Glutamatergic neuron (in vitro differentiated cells): ENCODE results near the gene PIK3CD. TPM values are rescaled to one million over a fixed set of nuclear protein-coding genes. Genes with fewer than 3 reads are reported as not detected.

Experiments used
- DNase-seq: peaks from one replicate; pipeline ENCODE4 v3.0.0; 2022
- H3K27ac Mint-ChIP-seq: one replicate; pipeline ENCODE4 v1.8.0; 2020; ENCODE audit warnings: mild to moderate bottlenecking, mixed read lengths, inconsistent platforms; ENCODE audit not compliant: unreplicated experiment
- H3K27me3 Mint-ChIP-seq: one replicate; pipeline ENCODE4 v1.8.0; 2020; ENCODE audit warnings: mild to moderate bottlenecking, moderate library complexity, mixed read lengths, inconsistent platforms; ENCODE audit not compliant: unreplicated experiment
- H3K36me3 Mint-ChIP-seq: one replicate; pipeline ENCODE4 v1.8.0; 2020; ENCODE audit warnings: mild to moderate bottlenecking, mixed read lengths, inconsistent platforms; ENCODE audit not compliant: unreplicated experiment
- H3K4me1 Mint-ChIP-seq: one replicate; pipeline ENCODE4 v1.8.0; 2020; ENCODE audit warnings: mild to moderate bottlenecking, low read depth, mixed read lengths, inconsistent platforms; ENCODE audit not compliant: unreplicated experiment
- H3K4me3 Mint-ChIP-seq: one replicate; pipeline ENCODE4 v1.8.0; 2020; ENCODE audit warnings: mild to moderate bottlenecking, mixed read lengths, inconsistent platforms; ENCODE audit not compliant: unreplicated experiment
- H3K9me3 Mint-ChIP-seq: one replicate; pipeline ENCODE4 v1.8.0; 2020; ENCODE audit warnings: mild to moderate bottlenecking, moderate library complexity, mixed read lengths, inconsistent platforms; ENCODE audit not compliant: unreplicated experiment
- total RNA-seq: library from RNA; stranded (reverse); fragmentation: NEBNext Ultra II Directional; extraction: Animal tissue kit (Norgen Biotek cat#: 25700); gene quantifications from one replicate; pipeline ENCODE4 v1.2.1, GENCODE V29; 2021; ENCODE audit not compliant: unreplicated experiment
- TF ChIP-seq, protein P1 (sequence below): fragments of 200-600 bp; sonication (generic); IDR thresholded peaks from one replicate; pipeline ENCODE4 v1.5.0; 2021; ENCODE audit not compliant: partially characterized antibody, unreplicated experiment

PIK3CD gene
- total RNA-seq, 1 donor from 2014 or later = 39.4 TPM

GRCh38 chr1:9612162-9612845, 39.2 kb upstream of the PIK3CD start:
- DNase-seq = no peak
- Mint-ChIP-seq H3K27me3 (peaks cover 3% of the 10 kb centered on the region), H3K27ac (no peak overlapping the region), H3K9me3 (no peaks in the 10 kb centered on the region), H3K4me1 (no peaks in the 10 kb centered on the region), H3K36me3 (no peaks in the 10 kb centered on the region), H3K4me3 (no peak overlapping the region)
- TF ChIP-seq, protein P1, sequence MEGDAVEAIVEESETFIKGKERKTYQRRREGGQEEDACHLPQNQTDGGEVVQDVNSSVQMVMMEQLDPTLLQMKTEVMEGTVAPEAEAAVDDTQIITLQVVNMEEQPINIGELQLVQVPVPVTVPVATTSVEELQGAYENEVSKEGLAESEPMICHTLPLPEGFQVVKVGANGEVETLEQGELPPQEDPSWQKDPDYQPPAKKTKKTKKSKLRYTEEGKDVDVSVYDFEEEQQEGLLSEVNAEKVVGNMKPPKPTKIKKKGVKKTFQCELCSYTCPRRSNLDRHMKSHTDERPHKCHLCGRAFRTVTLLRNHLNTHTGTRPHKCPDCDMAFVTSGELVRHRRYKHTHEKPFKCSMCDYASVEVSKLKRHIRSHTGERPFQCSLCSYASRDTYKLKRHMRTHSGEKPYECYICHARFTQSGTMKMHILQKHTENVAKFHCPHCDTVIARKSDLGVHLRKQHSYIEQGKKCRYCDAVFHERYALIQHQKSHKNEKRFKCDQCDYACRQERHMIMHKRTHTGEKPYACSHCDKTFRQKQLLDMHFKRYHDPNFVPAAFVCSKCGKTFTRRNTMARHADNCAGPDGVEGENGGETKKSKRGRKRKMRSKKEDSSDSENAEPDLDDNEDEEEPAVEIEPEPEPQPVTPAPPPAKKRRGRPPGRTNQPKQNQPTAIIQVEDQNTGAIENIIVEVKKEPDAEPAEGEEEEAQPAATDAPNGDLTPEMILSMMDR = no peak

GRCh38 chr1:9612871-9613624, 38.5 kb upstream of the PIK3CD start:
- Mint-ChIP-seq H3K36me3 (no peaks in the 10 kb centered on the region), H3K4me3 (no peak overlapping the region), H3K4me1 (no peaks in the 10 kb centered on the region), H3K27me3 (no peaks in the 10 kb centered on the region), H3K27ac (no peak overlapping the region), H3K9me3 (no peaks in the 10 kb centered on the region)
- TF ChIP-seq, protein P1 = no peak
- DNase-seq = no peak

- peaks cover under 1% of the 10 kb centered on the region for H3K27me3 Mint-ChIP-seq
- H3K4me3 Mint-ChIP-seq = no peak overlapping the region
- DNase-seq = no peak
- no peaks in the 10 kb centered on the region for H3K9me3 Mint-ChIP-seq
- no peak overlapping the region for H3K27ac Mint-ChIP-seq
- no peaks in the 10 kb centered on the region for H3K4me1 Mint-ChIP-seq
- TF ChIP-seq, protein P1 = no peak
- no peaks in the 10 kb centered on the region for H3K36me3 Mint-ChIP-seq
Measured at GRCh38 chr1:9613625-9614299, 37.8 kb upstream of the PIK3CD start.

- peak; percentile 75 for DNase-seq
- TF ChIP-seq, protein P1 = peak; percentile 49
- no peaks in the 10 kb centered on the region for H3K36me3 Mint-ChIP-seq
- H3K9me3 Mint-ChIP-seq = peaks cover 3% of the 10 kb centered on the region
- peaks cover 2% of the 10 kb centered on the region for H3K27me3 Mint-ChIP-seq
- no peak overlapping the region for H3K4me3 Mint-ChIP-seq
- no peak overlapping the region for H3K27ac Mint-ChIP-seq
- peaks cover 3% of the 10 kb centered on the region for H3K4me1 Mint-ChIP-seq
Measured at GRCh38 chr1:9615316-9616063, 36.0 kb upstream of the PIK3CD start.
